ENCODE results near the gene ABCF3.

The ABCF3 gene

DNA sequence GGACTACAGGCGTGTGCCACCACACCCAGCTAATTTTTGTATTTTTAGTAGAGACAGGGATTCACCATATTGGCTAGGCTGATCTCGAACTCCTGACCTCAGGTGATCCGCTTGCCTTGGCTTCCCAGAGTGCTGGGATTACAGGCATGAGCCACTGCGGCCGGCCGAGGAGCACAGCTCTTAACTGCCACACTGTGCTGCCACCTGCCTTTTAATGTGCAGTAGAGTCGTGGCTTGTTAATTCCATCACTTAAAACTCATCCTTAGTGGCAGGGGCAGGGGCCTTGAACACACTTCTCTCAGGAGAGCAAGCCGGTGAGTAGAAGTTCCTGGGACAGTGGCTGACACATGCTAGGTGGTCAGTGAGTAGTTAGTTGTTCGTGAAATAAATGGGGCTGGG lies 12.5 kb downstream of the ABCF3 start:
- TF ChIP-seq, protein P1, sequence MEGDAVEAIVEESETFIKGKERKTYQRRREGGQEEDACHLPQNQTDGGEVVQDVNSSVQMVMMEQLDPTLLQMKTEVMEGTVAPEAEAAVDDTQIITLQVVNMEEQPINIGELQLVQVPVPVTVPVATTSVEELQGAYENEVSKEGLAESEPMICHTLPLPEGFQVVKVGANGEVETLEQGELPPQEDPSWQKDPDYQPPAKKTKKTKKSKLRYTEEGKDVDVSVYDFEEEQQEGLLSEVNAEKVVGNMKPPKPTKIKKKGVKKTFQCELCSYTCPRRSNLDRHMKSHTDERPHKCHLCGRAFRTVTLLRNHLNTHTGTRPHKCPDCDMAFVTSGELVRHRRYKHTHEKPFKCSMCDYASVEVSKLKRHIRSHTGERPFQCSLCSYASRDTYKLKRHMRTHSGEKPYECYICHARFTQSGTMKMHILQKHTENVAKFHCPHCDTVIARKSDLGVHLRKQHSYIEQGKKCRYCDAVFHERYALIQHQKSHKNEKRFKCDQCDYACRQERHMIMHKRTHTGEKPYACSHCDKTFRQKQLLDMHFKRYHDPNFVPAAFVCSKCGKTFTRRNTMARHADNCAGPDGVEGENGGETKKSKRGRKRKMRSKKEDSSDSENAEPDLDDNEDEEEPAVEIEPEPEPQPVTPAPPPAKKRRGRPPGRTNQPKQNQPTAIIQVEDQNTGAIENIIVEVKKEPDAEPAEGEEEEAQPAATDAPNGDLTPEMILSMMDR (IDR thresholded peaks at IDR 0.05; ENCODE audit: control insufficient read depth, extremely low read depth, insufficient read depth): no peak
- H3K4me3 ChIP-seq (ENCODE audit: low read depth, low read length): no peak overlapping the region
- DNase-seq (ENCODE audit: low read depth): no peak

DNA sequence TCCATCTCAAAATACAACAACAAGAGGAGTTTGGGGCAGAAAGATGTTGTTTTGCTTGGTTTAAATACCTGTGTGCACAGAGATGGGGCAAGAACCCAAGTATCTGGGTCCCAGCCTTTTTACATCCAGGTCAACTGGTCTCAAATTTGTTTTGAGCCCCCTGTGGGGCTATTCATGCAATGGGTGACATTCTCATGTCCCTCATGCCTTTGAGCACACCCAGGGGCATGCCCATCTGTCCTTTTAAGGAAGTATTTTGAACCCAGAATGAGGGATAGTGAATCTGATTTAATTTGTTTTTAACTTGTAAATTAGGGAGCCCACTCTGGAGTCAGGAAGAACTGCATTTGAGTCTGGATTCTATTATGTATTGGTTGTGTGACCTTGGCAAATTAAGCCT lies 14.8 kb downstream of the ABCF3 start:
- H3K4me3 ChIP-seq (ENCODE audit: low read depth, low read length): no peak overlapping the region
- TF ChIP-seq, protein P1 (IDR thresholded peaks at IDR 0.05; ENCODE audit: control insufficient read depth, extremely low read depth, insufficient read depth): no peak
- no peak for DNase-seq (ENCODE audit: low read depth)

- DNase-seq (ENCODE audit: low read depth): no peak
- TF ChIP-seq, protein P1 (IDR thresholded peaks at IDR 0.05; ENCODE audit: control insufficient read depth, extremely low read depth, insufficient read depth): no peak
- H3K4me3 ChIP-seq (ENCODE audit: low read depth, low read length): no peak overlapping the region
Observed at GRCh38 chr3:184203526-184203925, 17.5 kb downstream of the ABCF3 start.

DNA sequence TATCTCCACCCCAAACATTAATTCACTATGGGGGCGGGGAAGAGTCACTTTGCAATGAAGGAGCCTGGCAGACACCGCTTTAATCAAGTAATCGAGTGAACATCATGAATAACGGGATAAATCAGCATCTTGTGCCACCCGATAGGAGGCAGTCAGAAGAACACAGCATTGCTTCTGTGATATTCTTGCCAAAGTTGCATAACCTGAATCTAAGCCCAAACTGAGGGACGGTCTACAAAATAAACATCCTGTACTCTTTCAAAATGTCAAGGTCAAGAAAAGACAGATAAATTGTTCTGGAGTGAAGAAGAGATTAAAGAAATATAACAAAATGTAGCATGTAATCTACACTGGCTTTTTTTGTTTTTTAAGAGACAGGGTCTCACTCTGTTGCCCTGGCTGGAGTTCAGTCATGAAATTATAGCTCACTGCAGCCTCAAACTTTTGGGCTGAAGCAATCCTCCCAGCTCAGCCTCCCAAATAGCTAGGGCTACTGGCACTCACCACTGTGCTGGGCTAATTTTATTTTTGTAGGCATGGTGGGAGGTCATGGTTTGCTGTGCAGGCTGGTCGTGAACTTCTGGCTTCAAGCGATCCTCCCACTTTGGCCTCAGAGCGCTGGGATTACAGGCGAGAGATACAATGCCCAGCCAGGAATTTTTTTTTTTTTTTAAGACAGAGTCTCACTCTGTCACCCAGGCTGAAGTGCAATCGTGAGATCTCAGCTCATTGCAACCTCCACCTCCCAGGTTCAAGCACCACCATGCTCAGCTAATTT lies 23.3 kb downstream of the ABCF3 start:
- no peak overlapping the region for H3K4me3 ChIP-seq (ENCODE audit: low read depth, low read length)
- TF ChIP-seq, protein P1 (IDR thresholded peaks at IDR 0.05; ENCODE audit: control insufficient read depth, extremely low read depth, insufficient read depth): no peak

GRCh38 chr3:184211297-184211696 lies 25.3 kb downstream of the ABCF3 start:
- no peak for DNase-seq (ENCODE audit: low read depth)
- H3K4me3 ChIP-seq (ENCODE audit: low read depth, low read length): no peak overlapping the region
- TF ChIP-seq, protein P1 (IDR thresholded peaks at IDR 0.05; ENCODE audit: control insufficient read depth, extremely low read depth, insufficient read depth): no peak

More for the DNA sequence above, 23.3 kb downstream of the ABCF3 start:
- DNase-seq (ENCODE audit: low read depth): no peak

GRCh38 chr3:184211718-184212117 lies 25.7 kb downstream of the ABCF3 start:
- TF ChIP-seq, protein P1 (IDR thresholded peaks at IDR 0.05; ENCODE audit: control insufficient read depth, extremely low read depth, insufficient read depth): no peak
- DNase-seq (ENCODE audit: low read depth): no peak
- H3K4me3 ChIP-seq (ENCODE audit: low read depth, low read length): no peak overlapping the region

DNA sequence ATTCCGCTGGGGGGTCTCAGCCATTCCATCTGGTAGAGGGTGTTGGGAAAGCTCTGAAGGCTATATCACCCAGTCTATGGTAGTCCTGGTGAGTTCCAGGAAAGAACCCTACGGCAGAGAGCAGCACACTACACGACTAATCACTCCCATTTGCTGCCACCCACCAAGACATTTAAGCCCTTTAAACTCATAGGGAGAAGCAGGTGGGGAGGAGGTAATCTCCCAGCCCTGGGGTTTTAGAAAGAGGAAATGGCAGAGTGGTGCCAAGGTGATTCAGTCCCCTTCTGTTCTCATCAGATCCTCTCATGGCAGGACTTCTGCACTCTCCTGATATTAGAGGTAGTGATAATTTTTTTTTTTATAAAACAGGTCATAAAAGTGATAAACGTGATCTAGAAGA lies 32.8 kb downstream of the ABCF3 start:
- H3K4me3 ChIP-seq (ENCODE audit: low read depth, low read length): no peak overlapping the region
- no peak for DNase-seq (ENCODE audit: low read depth)
- TF ChIP-seq, protein P1 (IDR thresholded peaks at IDR 0.05; ENCODE audit: control insufficient read depth, extremely low read depth, insufficient read depth): no peak

All from LNCaP clone FGC (cell line).